CD4-positive, alpha-beta T cell treated with Interferon alpha-2 for 1 hour (primary cell): ENCODE data around the gene ASIC4.

Source experiments
- DNase-seq, 2 donors: peaks; one replicate each; pipeline ENCODE4 v3.0.0-alpha.2; 2020 to 2022

The ASIC4 gene

GRCh38 chr2:219514196-219514761 is at the start of gene ASIC4:
Gene ASIC4, plus strand, starts transcription at chr2:219514482. Its CDS starts 243 bp downstream, at chr2:219514725.
- no peak for DNase-seq

- no peak for DNase-seq
Observed at GRCh38 chr2:219465659-219466561, 48.4 kb upstream of the ASIC4 start.

GRCh38 chr2:219466816-219467735 is 47.2 kb upstream of the ASIC4 start:
- no peak for DNase-seq

- no peak for DNase-seq
Observed at GRCh38 chr2:219467736-219468075, 46.6 kb upstream of the ASIC4 start.

- DNase-seq: no peak
Observed at GRCh38 chr2:219468410-219469185, 45.7 kb upstream of the ASIC4 start.

- DNase-seq: no peak
Observed at GRCh38 chr2:219469186-219469724, 45.0 kb upstream of the ASIC4 start.

- no peak for DNase-seq
Observed at GRCh38 chr2:219470429-219470828, 43.9 kb upstream of the ASIC4 start.

- DNase-seq: no peak
Observed at GRCh38 chr2:219471476-219472371, 42.6 kb upstream of the ASIC4 start.

- no peak for DNase-seq
Observed at GRCh38 chr2:219472629-219473187, 41.6 kb upstream of the ASIC4 start.

GRCh38 chr2:219473511-219473910 is 40.8 kb upstream of the ASIC4 start:
- no peak for DNase-seq

GRCh38 chr2:219474285-219475060 is 39.8 kb upstream of the ASIC4 start:
- DNase-seq: no peak

GRCh38 chr2:219475278-219475677 is 39.0 kb upstream of the ASIC4 start:
- no peak for DNase-seq

GRCh38 chr2:219475697-219476651 is 38.3 kb upstream of the ASIC4 start:
- DNase-seq: peak; percentile 24 to 53

- DNase-seq: no peak
Observed at GRCh38 chr2:219476652-219477151, 37.6 kb upstream of the ASIC4 start.

- no peak for DNase-seq
Observed at GRCh38 chr2:219477179-219477578, 37.1 kb upstream of the ASIC4 start.

- no peak for DNase-seq
Observed at GRCh38 chr2:219477815-219478214, 36.5 kb upstream of the ASIC4 start.

- DNase-seq: no peak
Observed at GRCh38 chr2:219478916-219479315, 35.4 kb upstream of the ASIC4 start.

- no peak for DNase-seq
Observed at GRCh38 chr2:219480004-219480403, 34.3 kb upstream of the ASIC4 start.
